ENCODE results near the gene AEN. TPM values are rescaled to one million over a fixed set of nuclear protein-coding genes. Genes with fewer than 3 reads are reported as not detected.

AEN gene
- total and polyA plus RNA-seq, 2 donors (not counting 3 experiments of a cell fraction or from before 2014, with no cell fraction given): 34.2 to 35.6 TPM

DNA sequence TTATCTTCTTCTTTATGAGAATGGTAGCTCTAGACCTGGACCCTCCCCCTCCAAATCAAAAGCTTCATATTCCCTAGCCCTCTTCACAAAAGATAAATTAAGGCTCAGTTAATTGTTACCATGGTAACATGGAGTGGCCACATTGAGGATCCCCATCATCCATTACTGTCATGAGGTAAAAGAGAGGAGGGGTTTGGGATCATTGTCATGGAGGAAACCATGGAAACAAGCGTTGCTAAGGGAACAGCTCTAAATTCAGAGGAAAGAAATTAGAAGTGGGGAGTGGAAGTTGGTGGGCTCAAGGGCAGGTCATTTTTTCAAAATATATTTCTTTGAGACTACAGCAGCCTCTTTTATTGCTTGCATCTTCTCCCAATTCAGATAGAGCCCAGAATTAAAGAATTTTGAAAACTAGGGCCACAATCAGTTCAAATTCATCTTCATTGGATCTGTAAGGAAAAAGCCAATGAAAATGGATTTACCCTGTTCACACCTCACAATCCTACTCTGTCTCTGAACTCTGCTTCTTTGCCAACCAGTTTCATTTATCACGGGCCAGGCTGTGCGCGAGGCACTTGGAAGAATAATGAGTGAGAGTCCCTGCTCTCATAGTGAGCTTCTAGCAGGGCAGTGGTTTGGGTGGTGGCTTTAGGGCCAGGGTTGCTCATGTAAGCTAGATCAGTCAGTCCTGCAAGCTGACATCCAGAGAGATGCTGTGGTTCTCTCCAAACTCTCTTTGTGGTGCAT lies 11.6 kb upstream of the AEN start:
- FAIRE-seq (no peak), DNase-seq (ENCODE audit: low read depth, low spot score) (no peak)
- Histone ChIP-seq H3K79me2 (ENCODE audit: control insufficient read depth, insufficient read depth, low read length) (no peaks in the 10 kb centered on the region), H3K27me3 (ENCODE audit: control insufficient read depth in 2 of 2, insufficient read depth in 2 of 2, low read length in 2 of 2) (peaks cover 39 to 46% of the 10 kb centered on the region in 2 experiments), H4K20me1 (replicated peaks; ENCODE audit: control insufficient read depth, extremely low read depth, insufficient read depth, low read length) (no peaks in the 10 kb centered on the region), H3K4me3 (replicated peaks in 1 of 3; ENCODE audit: insufficient read depth in 1 of 3, low read depth in 1 of 3, low read length in 3 of 3) (no peak overlapping the region), H3K9me1 (replicated peaks; ENCODE audit: control insufficient read depth, extremely low read depth, insufficient read depth, low read length) (no peaks in the 10 kb centered on the region), H3K27ac (ENCODE audit: insufficient read depth, low read depth, low read length) (no peak overlapping the region), H3K9ac (replicated peaks; ENCODE audit: extremely low read depth, insufficient read depth, low read length) (no peak overlapping the region), H2AFZ (ENCODE audit: low read depth, low read length) (no peak overlapping the region), H3K4me1 (ENCODE audit: control insufficient read depth, extremely low read depth, insufficient read depth, low read length) (peaks cover 4% of the 10 kb centered on the region), H3K36me3 (ENCODE audit: control insufficient read depth in 2 of 2, extremely low read depth in 1 of 2, insufficient read depth in 2 of 2, low read length in 2 of 2) (no peaks in the 10 kb centered on the region), H3K9me3 (replicated peaks; ENCODE audit: control insufficient read depth, insufficient read depth, low read length) (no peaks in the 10 kb centered on the region), H3K4me2 (ENCODE audit: insufficient read depth, low read length) (no peak overlapping the region)
- POLR2A ChIA-PET: interaction anchor here (0.7 kb wide), 1 partner anchor 36 kb away, joined by 4 read pairs; no protein-coding TSS in a partner anchor
- TF ChIP-seq, protein P1, sequence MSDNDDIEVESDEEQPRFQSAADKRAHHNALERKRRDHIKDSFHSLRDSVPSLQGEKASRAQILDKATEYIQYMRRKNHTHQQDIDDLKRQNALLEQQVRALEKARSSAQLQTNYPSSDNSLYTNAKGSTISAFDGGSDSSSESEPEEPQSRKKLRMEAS (IDR thresholded peaks at IDR 0.05; ENCODE audit: insufficient read depth, insufficient read length): no peak
- TF ChIP-seq JUN (IDR thresholded peaks at IDR 0.05; ENCODE audit: borderline replicate concordance, insufficient read depth, insufficient read length, low read depth) (no peak), FOS (IDR thresholded peaks at IDR 0.05; ENCODE audit: borderline replicate concordance, insufficient read depth, low read length) (no peak), EZH2 (IDR thresholded peaks at IDR 0.05; ENCODE audit: borderline replicate concordance, low read depth, low read length, severe bottlenecking) (no peak), POLR2A (IDR thresholded peaks at IDR 0.05; ENCODE audit: low read depth, low read length) (no peak), MYC (IDR thresholded peaks at IDR 0.05; ENCODE audit: low read depth, low read length) (no peak), POLR2AphosphoS5 (IDR thresholded peaks at IDR 0.05; ENCODE audit: insufficient read depth, low read depth, low read length) (no peak), GATA2 (IDR thresholded peaks at IDR 0.05; ENCODE audit: insufficient read depth, insufficient read length, low read depth, low read length) (no peak)
- TF ChIP-seq, protein P2, sequence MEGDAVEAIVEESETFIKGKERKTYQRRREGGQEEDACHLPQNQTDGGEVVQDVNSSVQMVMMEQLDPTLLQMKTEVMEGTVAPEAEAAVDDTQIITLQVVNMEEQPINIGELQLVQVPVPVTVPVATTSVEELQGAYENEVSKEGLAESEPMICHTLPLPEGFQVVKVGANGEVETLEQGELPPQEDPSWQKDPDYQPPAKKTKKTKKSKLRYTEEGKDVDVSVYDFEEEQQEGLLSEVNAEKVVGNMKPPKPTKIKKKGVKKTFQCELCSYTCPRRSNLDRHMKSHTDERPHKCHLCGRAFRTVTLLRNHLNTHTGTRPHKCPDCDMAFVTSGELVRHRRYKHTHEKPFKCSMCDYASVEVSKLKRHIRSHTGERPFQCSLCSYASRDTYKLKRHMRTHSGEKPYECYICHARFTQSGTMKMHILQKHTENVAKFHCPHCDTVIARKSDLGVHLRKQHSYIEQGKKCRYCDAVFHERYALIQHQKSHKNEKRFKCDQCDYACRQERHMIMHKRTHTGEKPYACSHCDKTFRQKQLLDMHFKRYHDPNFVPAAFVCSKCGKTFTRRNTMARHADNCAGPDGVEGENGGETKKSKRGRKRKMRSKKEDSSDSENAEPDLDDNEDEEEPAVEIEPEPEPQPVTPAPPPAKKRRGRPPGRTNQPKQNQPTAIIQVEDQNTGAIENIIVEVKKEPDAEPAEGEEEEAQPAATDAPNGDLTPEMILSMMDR (IDR thresholded peaks at IDR 0.05; ENCODE audit: extremely low read depth in 1 of 2, insufficient read depth in 1 of 2, low read depth in 1 of 2, low read length in 2 of 2): no peak
- dilution Hi-C loops (cut with MboI; ENCODE audit: extremely low pct_ligation_motif_present, low sequenced_read_pairs): no loop called here
- BruUV-seq (replicated peaks): no TSS peak
- CTCF ChIA-PET: interaction anchor here (2.0 kb wide), 1 partner anchor 15 kb away, joined by 6 read pairs; no protein-coding TSS in a partner anchor
- intact Hi-C loops (cut with micrococcal nuclease): no loop called here
